ENCODE data around the gene EIF3A.
"Not testable (repeated sequence)": the region's sequence is repeated elsewhere in the genome, so short reads cannot be mapped to it uniquely, and the experiment has no call there.

EIF3A gene

GRCh38 chr10:119049777-119050176 lies 30.8 kb downstream of the EIF3A start:
- no peak for DNase-seq

- no peak for DNase-seq
Observed at GRCh38 chr10:119049361-119049760, 31.3 kb downstream of the EIF3A start.

GRCh38 chr10:119045561-119045960 lies 35.1 kb downstream of the EIF3A start:
- no peak for DNase-seq

DNA sequence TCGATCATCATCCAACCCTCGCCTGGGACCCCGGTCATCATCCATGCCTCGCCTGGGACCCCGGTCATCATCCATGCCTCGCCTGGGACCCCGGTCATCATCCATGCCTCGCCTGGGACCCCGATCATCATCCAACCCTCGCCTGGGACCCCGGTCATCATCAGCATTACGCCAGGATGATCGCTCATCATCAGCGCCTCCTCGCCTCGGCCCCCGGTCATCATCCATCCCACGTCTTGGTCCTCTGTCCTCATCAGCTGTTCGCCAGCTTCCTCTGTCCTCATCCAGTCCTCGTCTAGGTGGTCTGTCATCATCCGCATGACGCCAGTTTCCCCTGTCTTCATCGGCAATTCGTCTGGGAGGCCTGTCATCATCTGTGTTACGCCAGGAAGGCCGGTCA lies 38.4 kb downstream of the EIF3A start:
- DNase-seq, result no peak

DNA sequence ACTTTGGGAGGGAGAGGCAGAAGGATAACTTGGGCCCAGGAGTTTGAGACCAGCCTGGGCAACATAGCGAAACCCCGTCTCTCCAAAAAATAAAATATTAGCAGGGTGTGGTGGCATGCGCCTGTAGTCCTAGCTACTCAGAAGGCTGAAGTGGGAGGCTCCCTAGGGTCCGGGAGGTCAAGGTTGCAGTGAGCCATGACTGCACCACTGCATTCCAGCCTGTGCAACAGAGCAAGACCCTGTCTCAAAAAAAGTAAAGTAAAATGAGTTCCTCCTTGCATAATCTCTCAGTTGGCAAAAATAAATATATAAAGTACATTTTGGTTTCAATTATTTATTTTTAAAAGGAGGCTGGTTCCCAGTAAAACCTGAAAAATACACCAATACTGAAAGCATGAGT lies 39.3 kb downstream of the EIF3A start:
- no peak for DNase-seq

DNA sequence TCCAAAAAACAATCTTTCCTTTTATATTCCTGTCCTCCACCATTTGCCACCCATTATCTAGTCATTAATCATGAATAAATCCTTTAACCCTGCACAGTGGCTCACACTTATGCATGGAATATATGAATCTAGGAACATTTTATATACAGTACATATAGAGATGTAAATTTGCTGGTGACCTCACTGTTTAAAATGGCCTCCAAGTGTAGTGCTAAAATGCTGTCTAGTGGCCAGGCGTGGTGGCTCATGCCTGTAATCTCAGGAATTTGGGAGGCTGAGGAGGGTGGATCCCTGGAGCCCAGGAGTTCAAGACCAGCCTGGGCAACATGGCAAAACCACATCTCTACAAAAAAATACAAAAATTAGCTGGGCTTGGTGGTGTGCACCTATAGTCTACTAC lies 41.5 kb downstream of the EIF3A start:
- no peak for DNase-seq

GRCh38 chr10:119031496-119032059 lies 49.0 kb downstream of the EIF3A start:
- no peak for DNase-seq

DNA sequence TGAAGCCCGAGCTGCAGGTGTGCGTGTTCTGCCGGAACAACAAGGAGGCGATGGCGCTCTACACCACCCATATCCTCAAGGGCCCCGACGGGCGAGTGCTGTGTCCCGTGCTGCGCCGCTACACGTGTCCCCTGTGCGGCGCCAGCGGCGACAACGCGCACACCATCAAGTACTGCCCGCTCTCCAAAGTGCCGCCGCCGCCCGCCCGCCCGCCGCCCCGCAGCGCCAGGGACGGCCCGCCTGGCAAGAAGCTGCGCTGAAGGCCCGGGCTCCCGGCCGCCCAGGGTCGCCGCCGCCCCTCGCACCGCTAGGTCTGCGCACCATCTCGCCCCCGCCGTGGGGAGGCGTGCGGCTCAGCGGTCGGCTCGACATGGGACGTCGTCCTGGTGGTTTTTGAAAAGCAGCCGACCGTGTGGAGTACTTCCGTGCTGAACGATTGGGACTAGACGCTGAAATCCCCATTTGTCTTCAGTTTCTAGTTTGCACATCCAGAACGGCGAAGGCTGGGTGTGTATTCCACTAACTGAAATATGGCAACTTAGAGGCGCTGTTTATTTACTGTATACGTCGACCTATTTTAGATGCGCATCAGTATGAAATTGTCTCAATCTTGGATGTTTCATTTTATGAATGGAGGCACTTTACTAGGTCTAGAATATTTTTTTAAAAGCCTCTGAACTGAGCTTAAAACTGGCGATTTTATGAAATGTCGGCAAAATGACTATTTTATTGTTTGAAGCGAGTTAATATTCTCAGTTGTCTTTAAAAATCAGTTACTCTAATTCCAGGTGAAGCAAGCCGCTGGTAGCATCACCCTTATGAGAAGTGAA lies 50.0 kb downstream of the EIF3A start:
- DNase-seq, result peak; percentile 46

GRCh38 chr10:119029613-119030420 lies 50.8 kb downstream of the EIF3A start, which contains the start of gene NANOS1:
Gene NANOS1, plus strand, starts transcription at chr10:119029714. Its CDS starts 88 bp downstream, at chr10:119029802.
- peak; percentile 11 for DNase-seq

- peak; percentile 88 for DNase-seq
Observed at GRCh38 chr10:119028900-119029612, 51.6 kb downstream of the EIF3A start.

- DNase-seq, result not testable (repeated sequence)
Observed at GRCh38 chr10:119028445-119028899, 52.1 kb downstream of the EIF3A start.

DNA sequence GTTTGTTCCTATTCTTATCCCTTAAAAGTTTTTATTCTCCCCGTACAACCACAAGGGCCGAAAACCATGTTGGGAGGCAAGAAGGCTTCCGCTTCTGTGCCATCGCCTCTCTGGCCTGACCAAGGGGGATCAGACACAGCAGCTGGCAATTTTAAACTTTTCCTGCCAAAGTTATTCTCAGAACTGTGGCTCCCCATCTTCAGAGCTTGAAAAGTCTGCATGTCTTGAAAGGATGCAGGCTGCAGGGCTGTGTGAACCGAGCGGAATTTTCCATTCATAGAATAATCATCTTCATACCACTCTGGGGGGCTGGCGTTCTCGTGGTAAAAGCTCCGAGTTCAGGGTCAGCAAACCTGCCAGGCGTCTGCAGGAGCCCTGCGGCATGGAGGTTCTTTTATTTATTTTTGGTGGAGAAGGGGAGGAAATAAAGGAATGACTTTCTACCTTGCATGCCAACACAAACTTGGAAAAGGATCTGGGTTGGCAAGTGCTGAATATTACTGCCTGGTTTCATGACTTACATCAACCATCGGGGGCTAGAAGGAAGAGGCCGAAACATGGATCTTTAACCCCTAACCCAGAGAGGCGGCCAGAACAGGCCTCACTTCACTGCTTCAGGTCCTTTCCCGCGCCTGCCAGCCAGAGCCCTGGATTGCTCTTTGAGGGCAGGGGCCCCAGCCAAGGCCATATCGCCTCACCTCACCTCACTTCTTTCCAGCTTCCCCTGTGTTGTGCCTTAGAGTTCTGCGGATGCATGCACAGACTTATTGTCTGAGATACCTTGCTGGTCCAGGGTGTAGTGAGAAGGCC lies 54.1 kb downstream of the EIF3A start:
- DNase-seq, result no peak

GRCh38 chr10:119025776-119026175 lies 54.8 kb downstream of the EIF3A start:
- DNase-seq, result no peak

GRCh38 chr10:119025336-119025735 lies 55.3 kb downstream of the EIF3A start:
- no peak for DNase-seq

DNA sequence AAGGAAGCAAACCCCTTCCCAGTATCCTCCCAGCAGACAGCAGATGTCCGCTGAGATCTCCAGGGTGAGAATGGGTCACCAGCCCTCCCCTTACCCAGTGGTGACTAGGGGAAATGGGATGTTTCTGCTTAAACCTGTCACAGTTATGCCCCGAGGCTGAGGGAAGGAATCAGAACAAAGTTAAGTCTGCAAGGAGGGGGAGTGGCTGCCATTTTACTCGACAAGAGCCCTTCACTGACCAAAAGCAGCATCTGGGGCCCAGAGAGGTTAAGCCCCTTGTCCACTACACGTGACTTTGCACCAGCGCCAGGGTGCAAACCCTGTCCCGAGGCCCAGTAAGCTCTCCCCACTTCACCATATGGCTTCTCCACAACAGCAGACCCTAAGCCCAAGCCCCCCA lies 55.7 kb downstream of the EIF3A start:
- DNase-seq, result no peak

DNA sequence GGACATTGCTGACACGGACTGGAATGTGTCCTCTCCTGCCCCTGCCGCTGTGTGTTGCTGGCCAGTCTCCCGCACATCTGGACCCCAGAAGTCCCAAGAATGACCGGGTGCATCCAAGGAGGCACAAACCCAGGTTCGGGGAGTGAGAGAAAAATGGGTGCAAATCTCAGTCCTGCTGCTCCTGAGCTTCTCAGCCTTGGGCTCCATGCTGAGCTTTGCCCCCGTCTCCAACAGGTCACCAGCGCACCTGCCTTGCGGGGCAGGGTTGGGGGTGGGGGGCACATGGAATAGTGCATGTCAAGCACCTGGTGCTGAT lies 57.1 kb downstream of the EIF3A start:
- DNase-seq, result no peak

DNA sequence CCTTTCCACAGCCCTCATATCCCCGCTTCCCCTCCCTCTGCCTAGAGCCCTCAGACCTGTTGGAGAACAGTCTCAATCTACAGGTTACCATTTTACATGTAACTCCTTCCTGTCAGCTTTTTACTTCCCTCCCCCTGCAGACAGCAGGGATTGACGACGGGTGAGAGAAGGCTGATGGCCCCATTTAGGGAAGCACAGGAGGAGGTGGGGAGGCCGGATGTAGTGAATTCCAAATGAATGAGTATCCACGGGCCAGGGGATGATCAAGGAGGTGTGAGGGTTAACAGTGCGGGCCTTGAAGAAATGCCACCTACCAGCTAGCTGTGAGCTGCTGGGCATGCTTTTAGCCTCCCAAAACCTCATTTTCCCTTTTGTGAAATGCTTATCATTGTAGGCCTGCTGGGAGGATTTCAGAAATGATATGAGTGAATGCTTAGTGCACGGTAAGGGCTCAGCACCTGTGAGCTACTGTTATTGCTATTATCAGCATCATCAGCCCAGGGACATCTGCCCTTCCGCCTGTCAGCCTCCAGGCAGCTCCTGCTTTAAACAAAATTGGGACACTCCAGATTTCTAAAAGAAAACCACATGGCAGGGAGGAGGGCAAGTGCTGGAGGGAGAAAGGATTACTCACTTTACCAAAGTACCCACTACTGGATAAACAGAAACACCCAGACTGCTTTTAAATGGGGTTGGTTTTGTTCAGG lies 57.6 kb downstream of the EIF3A start:
- no peak for DNase-seq

GRCh38 chr10:119020627-119020946 lies 60.0 kb downstream of the EIF3A start:
- no peak for DNase-seq

- DNase-seq, result no peak
Observed at GRCh38 chr10:119007211-119007574, 73.4 kb downstream of the EIF3A start.

DNA sequence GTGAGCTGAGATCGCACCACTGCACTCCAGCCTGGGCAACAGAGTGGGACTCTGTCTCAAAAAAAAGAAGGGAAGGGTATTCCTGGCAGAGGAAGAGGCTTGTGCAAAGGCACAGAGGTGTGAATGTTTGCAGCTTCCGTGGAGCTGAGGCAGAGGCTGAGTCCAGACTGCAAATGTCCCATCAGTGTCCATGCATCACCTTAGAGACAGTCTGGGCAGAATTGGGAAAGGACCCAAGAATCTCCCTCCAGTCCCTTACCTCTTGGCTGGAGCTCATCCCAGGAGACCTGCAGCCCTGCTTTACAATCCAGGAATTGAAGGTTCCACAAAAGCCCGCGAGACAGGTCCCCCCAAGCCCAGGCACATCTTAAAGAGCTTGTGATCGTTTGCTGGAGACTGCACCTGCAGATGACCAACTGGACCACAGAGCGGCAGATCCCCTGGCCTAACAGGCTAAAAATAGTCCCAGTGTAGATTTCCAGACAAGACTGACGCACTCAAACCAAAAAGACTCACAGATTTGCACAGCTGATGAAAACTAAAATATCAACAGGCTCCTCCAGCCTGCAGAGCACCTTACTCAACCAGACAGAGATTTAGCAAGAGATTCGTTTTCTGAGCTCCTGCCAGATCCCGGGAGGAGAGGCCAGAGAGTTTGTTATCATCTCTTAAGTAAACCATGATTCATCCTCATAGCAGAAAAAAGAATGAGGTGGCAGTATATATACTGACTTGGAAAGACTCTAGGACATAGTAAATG lies 74.0 kb downstream of the EIF3A start:
- DNase-seq, result no peak
